DMS53 (cell line): ENCODE results near the gene CD58.
"Not testable (repeated sequence)": the region's sequence is repeated elsewhere in the genome, so short reads cannot be mapped to it uniquely, and the experiment has no call there.

Experiments
- DNase-seq: peaks from one replicate; lab custom pipeline; 2025; lab: John Stamatoyannopoulos, UW

The CD58 gene

GRCh38 chr1:116570358-116571214 is at the start of gene CD58:
Gene CD58 (minus strand): TSS chr1:116571026. CDS start chr1:116570972, 54 bp downstream.
- DNase-seq, result peak; percentile 83

- DNase-seq, result not testable (repeated sequence)
Measured at GRCh38 chr1:116620392-116620791, 49.6 kb upstream of the CD58 start.

- peak; percentile 60 for DNase-seq
Measured at GRCh38 chr1:116619106-116619505, 48.3 kb upstream of the CD58 start.

- DNase-seq, result not testable (repeated sequence)
Measured at GRCh38 chr1:116617808-116618207, 47.0 kb upstream of the CD58 start.

GRCh38 chr1:116613825-116614224 is 43.0 kb upstream of the CD58 start:
- not testable (repeated sequence) for DNase-seq

GRCh38 chr1:116609801-116610371 is 39.1 kb upstream of the CD58 start:
- not testable (repeated sequence) for DNase-seq

- not testable (repeated sequence) for DNase-seq
Measured at GRCh38 chr1:116608841-116609240, 38.0 kb upstream of the CD58 start.

GRCh38 chr1:116608151-116608550 is 37.3 kb upstream of the CD58 start:
- not testable (repeated sequence) for DNase-seq

- DNase-seq, result not testable (repeated sequence)
Measured at GRCh38 chr1:116607463-116607862, 36.6 kb upstream of the CD58 start.

- not testable (repeated sequence) for DNase-seq
Measured at GRCh38 chr1:116606067-116606466, 35.2 kb upstream of the CD58 start.

GRCh38 chr1:116605315-116605714 is 34.5 kb upstream of the CD58 start:
- DNase-seq, result no peak

GRCh38 chr1:116604408-116604807 is 33.6 kb upstream of the CD58 start:
- DNase-seq, result not testable (repeated sequence)

GRCh38 chr1:116603646-116604045 is 32.8 kb upstream of the CD58 start:
- DNase-seq, result not testable (repeated sequence)

GRCh38 chr1:116599369-116599768 is 28.5 kb upstream of the CD58 start:
- DNase-seq, result not testable (repeated sequence)

- DNase-seq, result not testable (repeated sequence)
Measured at GRCh38 chr1:116598420-116599036, 27.7 kb upstream of the CD58 start.

GRCh38 chr1:116597388-116597787 is 26.6 kb upstream of the CD58 start:
- DNase-seq, result not testable (repeated sequence)

GRCh38 chr1:116596742-116597307 is 26.0 kb upstream of the CD58 start:
- not testable (repeated sequence) for DNase-seq

- DNase-seq, result not testable (repeated sequence)
Measured at GRCh38 chr1:116595946-116596741, 25.3 kb upstream of the CD58 start.

- DNase-seq, result not testable (repeated sequence)
Measured at GRCh38 chr1:116595065-116595840, 24.4 kb upstream of the CD58 start.

GRCh38 chr1:116593977-116594376 is 23.2 kb upstream of the CD58 start:
- not testable (repeated sequence) for DNase-seq

- not testable (repeated sequence) for DNase-seq
Measured at GRCh38 chr1:116593401-116593800, 22.6 kb upstream of the CD58 start.
